MCF 10A (cell line): ENCODE measurements around the gene KCTD11. TPM values are rescaled to one million over a fixed set of nuclear protein-coding genes. Genes with fewer than 3 reads are reported as not detected.
A peak's percentile ranks its signal among the peaks of the same experiment; 100 is the strongest.

Source experiments
- BruUV-seq: library from RNA; stranded (reverse); fragments of 400-500 nt; replicated peaks from 2 replicates; lab custom pipeline; 2021; lab: Mats Ljungman, UMichigan
- CTCF ChIA-PET: fragments of 300-600 bp; sonication (Branson Sonifier 250); formaldehyde crosslinking; extraction: SDS; loops from one replicate; lab custom pipeline; 2021; ENCODE audit warnings: antibody characterized with exemption, inconsistent platforms; lab: Yijun Ruan, JAX
- POLR2A ChIA-PET: fragments of 300-600, 350-650 bp; sonication (Branson Sonifier 250); formaldehyde crosslinking; extraction: SDS; loops from one replicate; lab custom pipeline; 2020; ENCODE audit warnings: antibody characterized with exemption, inconsistent platforms; lab: Yijun Ruan, JAX
- DNase-seq: peaks from one replicate; pipeline ENCODE4 v3.0.0-alpha.2; 2018; ENCODE audit not compliant: unreplicated experiment
- H3K27ac Mint-ChIP-seq: one replicate; pipeline ENCODE4 v1.8.0; 2022; ENCODE audit warnings: mild to moderate bottlenecking, low read depth, mixed read lengths; ENCODE audit not compliant: unreplicated experiment
- H3K27me3 Mint-ChIP-seq: one replicate; pipeline ENCODE4 v1.8.0; 2022; ENCODE audit warnings: mixed read lengths; ENCODE audit not compliant: insufficient read depth, unreplicated experiment
- H3K36me3 Mint-ChIP-seq: one replicate; pipeline ENCODE4 v1.8.0; 2022; ENCODE audit warnings: mild to moderate bottlenecking, moderate library complexity, mixed read lengths; ENCODE audit not compliant: insufficient read depth, unreplicated experiment
- H3K4me1 Mint-ChIP-seq: one replicate; pipeline ENCODE4 v1.8.0; 2022; ENCODE audit warnings: mixed read lengths; ENCODE audit not compliant: insufficient read depth, unreplicated experiment
- H3K4me3 Mint-ChIP-seq: one replicate; pipeline ENCODE4 v1.8.0; 2022; ENCODE audit warnings: mild to moderate bottlenecking, moderate library complexity, mixed read lengths; ENCODE audit not compliant: unreplicated experiment
- H3K9me3 Mint-ChIP-seq: one replicate; pipeline ENCODE4 v1.8.0; 2022; ENCODE audit warnings: mixed read lengths; ENCODE audit not compliant: unreplicated experiment
- intact Hi-C: fragments of 100-400 bp; cut with micrococcal nuclease; formaldehyde crosslinking; loops from 2 replicates; pipeline ENCODE4 v1.14.1; 2022
- total RNA-seq: library from RNA; stranded (reverse); gene quantifications from 2 replicates; pipeline ENCODE4 v1.2.3, GENCODE V29; 2022
- TF ChIP-seq, protein P1 (sequence below): fragments of 200-600 bp; IDR thresholded peaks from one replicate; pipeline ENCODE4 v1.8.0; 2022; ENCODE audit warnings: antibody characterized with exemption, mild to moderate bottlenecking; ENCODE audit not compliant: unreplicated experiment

KCTD11 gene
- total RNA-seq, 1 experiment from 2014 or later = 10.1 TPM

GRCh38 chr17:7356072-7356549, 4.1 kb downstream of the KCTD11 start:
- no peaks in the 10 kb centered on the region for H3K9me3 Mint-ChIP-seq
- peak; percentile 88 for DNase-seq
- CTCF ChIA-PET = interaction anchor here (0.6 to 6.0 kb wide), 38 partner anchors 9 to 360 kb away, joined by 3 to 57 read pairs (median 4); partner anchors contain the start of genes GABARAP, PLSCR3, POLR2A and TMEM102
- TF ChIP-seq, protein P1, sequence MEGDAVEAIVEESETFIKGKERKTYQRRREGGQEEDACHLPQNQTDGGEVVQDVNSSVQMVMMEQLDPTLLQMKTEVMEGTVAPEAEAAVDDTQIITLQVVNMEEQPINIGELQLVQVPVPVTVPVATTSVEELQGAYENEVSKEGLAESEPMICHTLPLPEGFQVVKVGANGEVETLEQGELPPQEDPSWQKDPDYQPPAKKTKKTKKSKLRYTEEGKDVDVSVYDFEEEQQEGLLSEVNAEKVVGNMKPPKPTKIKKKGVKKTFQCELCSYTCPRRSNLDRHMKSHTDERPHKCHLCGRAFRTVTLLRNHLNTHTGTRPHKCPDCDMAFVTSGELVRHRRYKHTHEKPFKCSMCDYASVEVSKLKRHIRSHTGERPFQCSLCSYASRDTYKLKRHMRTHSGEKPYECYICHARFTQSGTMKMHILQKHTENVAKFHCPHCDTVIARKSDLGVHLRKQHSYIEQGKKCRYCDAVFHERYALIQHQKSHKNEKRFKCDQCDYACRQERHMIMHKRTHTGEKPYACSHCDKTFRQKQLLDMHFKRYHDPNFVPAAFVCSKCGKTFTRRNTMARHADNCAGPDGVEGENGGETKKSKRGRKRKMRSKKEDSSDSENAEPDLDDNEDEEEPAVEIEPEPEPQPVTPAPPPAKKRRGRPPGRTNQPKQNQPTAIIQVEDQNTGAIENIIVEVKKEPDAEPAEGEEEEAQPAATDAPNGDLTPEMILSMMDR = peak; percentile 96
- H3K27ac Mint-ChIP-seq = peak overlapping the region; percentile 12
- H3K36me3 Mint-ChIP-seq = peaks cover 11% of the 10 kb centered on the region
- intact Hi-C loops = loop anchor here (1.0 to 10.0 kb wide), 4 partner anchors 49 to 329 kb away; partner anchors contain the start of genes SENP3, TMEM102, TMEM256 and TP53
- H3K4me1 Mint-ChIP-seq = peaks cover 11% of the 10 kb centered on the region
- no peaks in the 10 kb centered on the region for H3K27me3 Mint-ChIP-seq
- BruUV-seq = no TSS peak
- no peak overlapping the region for H3K4me3 Mint-ChIP-seq
- POLR2A ChIA-PET = interaction anchor here (0.7 to 7.3 kb wide), 13 partner anchors 24 to 227 kb away, joined by 3 to 76 read pairs (median 4); partner anchors contain the start of genes MPDU1, NEURL4, PLSCR3 and POLR2A

DNA sequence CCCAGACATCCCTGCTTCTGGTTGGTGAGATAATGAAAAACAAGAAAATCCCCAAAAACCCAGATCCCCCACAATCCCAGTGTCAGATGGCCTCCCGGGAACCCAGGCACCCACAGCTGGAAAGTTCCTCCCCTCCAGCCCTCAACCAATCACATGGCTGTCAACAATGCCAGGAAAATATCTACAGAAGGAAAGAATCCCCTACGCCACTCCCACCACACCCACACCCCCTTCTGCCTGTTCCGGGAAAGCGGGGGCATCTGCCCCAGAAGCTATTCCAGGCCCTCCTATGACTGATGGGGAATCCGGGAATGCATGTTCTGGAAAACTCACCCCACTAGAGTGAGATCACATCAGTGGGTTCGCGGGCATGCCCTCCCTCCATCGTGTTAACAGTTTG, 4.8 kb downstream of the KCTD11 start:
- intact Hi-C loops = loop anchor here (1.0 to 10.0 kb wide), 4 partner anchors 48 to 328 kb away; partner anchors contain the start of genes SENP3, TMEM102, TMEM256 and TP53
- Mint-ChIP-seq H3K27ac (no peak overlapping the region), H3K4me3 (no peak overlapping the region), H3K4me1 (peaks cover 13% of the 10 kb centered on the region), H3K9me3 (no peaks in the 10 kb centered on the region), H3K36me3 (peaks cover 7% of the 10 kb centered on the region), H3K27me3 (no peaks in the 10 kb centered on the region)
- ChIA-PET POLR2A (interaction anchor here (1.0 to 3.8 kb wide), 5 partner anchors 23 to 128 kb away, joined by 3 to 24 read pairs (median 8); partner anchors contain the start of genes PLSCR3, POLR2A, TMEM256 and TNK1), CTCF (interaction anchor here (0.7 to 6.0 kb wide), 17 partner anchors 9 to 330 kb away, joined by 3 to 57 read pairs (median 5); partner anchors contain the start of genes PLSCR3, TMEM102, TNK1 and TP53)
- DNase-seq = no peak
- no TSS peak for BruUV-seq
- TF ChIP-seq, protein P1 = no peak

GRCh38 chr17:7357381-7357780, 5.4 kb downstream of the KCTD11 start:
- ChIA-PET CTCF (interaction anchor here (0.8 to 6.0 kb wide), 5 partner anchors 8 to 79 kb away, joined by 4 to 57 read pairs (median 6); partner anchors contain the start of gene TMEM102), POLR2A (interaction anchor here (1.0 kb wide), 1 partner anchor 127 kb away, joined by 3 read pairs; the partner anchor contains the start of gene POLR2A)
- H3K27ac Mint-ChIP-seq = no peak overlapping the region
- peaks cover 19% of the 10 kb centered on the region for H3K4me1 Mint-ChIP-seq
- no peak overlapping the region for H3K4me3 Mint-ChIP-seq
- no TSS peak for BruUV-seq
- intact Hi-C loops = loop anchor here (2.0 to 10.0 kb wide), 2 partner anchors 47 to 327 kb away; partner anchors contain the start of genes TMEM256, TP53 and WRAP53
- DNase-seq = no peak
- no peaks in the 10 kb centered on the region for H3K9me3 Mint-ChIP-seq
- TF ChIP-seq, protein P1 = no peak
- no peaks in the 10 kb centered on the region for H3K27me3 Mint-ChIP-seq
- H3K36me3 Mint-ChIP-seq = peaks cover 7% of the 10 kb centered on the region

- ChIA-PET CTCF (interaction anchor here (0.6 to 1.7 kb wide), 4 partner anchors 15 to 198 kb away, joined by 3 to 12 read pairs (median 4); no protein-coding TSS in a partner anchor), POLR2A (interaction anchor here (0.5 to 2.6 kb wide), 8 partner anchors 19 to 337 kb away, joined by 3 to 8 read pairs (median 3); partner anchors contain the start of genes TMEM102, TMEM256 and TNK1)
- Mint-ChIP-seq H3K9me3 (no peaks in the 10 kb centered on the region), H3K27ac (no peak overlapping the region), H3K36me3 (no peaks in the 10 kb centered on the region), H3K4me3 (no peak overlapping the region), H3K27me3 (no peaks in the 10 kb centered on the region), H3K4me1 (peaks cover 7% of the 10 kb centered on the region)
- TF ChIP-seq, protein P1 = no peak
- DNase-seq = no peak
- no TSS peak for BruUV-seq
- intact Hi-C loops = no loop called here
Measured at GRCh38 chr17:7361906-7362305, 9.9 kb downstream of the KCTD11 start.
